ENCODE results near the gene TMEM132C. TPM values are rescaled to one million over a fixed set of nuclear protein-coding genes. Genes with fewer than 3 reads are reported as not detected.

Gene TMEM132C
- total RNA-seq, 1 donor: not detected

GRCh38 chr12:128567730-128568129 lies 300.8 kb downstream of the TMEM132C start:
- DNase-seq (ENCODE audit: low read depth): no peak
- no peak for TF ChIP-seq CTCF (IDR thresholded peaks at IDR 0.05; ENCODE audit: insufficient read depth, low read depth, low read length)
- no peak overlapping the region for H3K4me3 ChIP-seq (ENCODE audit: low read depth, low read length)

GRCh38 chr12:128570191-128571065 lies 303.5 kb downstream of the TMEM132C start:
- no peak for TF ChIP-seq CTCF (IDR thresholded peaks at IDR 0.05; ENCODE audit: insufficient read depth, low read depth, low read length)
- DNase-seq (ENCODE audit: low read depth): no peak
- no peak overlapping the region for H3K4me3 ChIP-seq (ENCODE audit: low read depth, low read length)

DNA sequence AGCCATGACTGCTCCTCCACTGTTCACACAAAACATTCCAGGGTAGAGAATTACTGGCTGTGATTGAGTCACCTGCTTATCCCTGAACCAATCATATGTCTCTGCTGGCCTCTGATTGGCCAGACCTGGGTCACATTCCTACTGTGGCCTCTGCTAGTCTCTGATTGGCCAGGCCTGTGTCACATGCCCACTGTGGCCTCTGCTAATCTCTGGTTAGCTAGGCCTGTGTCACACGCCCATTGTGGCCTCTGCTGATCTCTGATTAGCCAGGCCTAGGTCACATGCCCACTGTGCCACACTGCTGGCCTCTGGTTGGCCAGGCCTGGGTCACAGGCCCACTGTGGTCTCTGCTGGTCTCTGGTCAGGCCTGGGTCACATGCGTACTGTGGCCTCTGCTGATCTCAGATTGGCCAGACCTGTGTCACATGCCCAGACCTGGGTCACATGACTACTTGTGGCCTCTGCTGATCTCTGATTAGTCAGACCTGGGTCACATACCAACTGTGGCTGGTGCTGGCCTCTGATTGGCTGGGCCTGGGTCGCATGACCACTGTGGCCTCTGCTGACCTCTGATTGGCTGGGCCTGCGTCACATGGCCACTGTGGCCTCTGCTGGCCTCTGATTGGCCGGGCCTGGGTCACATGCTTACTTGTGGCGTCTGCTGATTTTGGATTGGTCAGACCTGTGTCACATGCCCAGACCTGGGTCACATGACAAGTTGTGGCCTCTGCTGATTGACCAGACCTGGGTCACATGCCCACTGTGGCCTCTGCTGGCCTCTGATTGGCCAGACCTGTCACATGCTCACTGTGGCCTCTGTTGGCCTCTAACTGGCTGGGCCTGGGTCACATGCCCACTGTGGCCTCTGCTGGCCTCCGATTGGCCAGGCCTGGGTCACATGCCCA lies 305.2 kb downstream of the TMEM132C start:
- TF ChIP-seq CTCF (IDR thresholded peaks at IDR 0.05; ENCODE audit: insufficient read depth, low read depth, low read length): no peak
- no peak overlapping the region for H3K4me3 ChIP-seq (ENCODE audit: low read depth, low read length)
- no peak for DNase-seq (ENCODE audit: low read depth)

DNA sequence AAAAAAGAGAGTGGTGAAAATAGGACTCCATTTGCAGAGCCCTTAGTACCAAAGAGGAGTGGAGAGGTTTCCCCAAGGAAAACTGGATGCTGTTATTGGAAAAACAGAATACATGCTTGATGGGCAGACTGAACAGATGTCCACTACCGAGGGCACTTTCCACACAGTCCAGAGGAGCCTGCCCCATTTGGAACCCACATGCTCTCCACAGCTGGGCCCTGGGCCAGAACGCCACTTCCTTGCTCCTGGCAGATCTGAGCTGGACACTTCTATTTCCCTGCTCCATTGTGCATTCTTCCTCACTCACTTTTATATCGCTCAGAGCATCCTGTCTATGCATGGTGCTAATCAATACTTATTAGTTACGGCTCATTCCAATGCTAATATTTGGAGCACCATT lies 306.9 kb downstream of the TMEM132C start:
- DNase-seq (ENCODE audit: low read depth): no peak
- no peak overlapping the region for H3K4me3 ChIP-seq (ENCODE audit: low read depth, low read length)
- TF ChIP-seq CTCF (IDR thresholded peaks at IDR 0.05; ENCODE audit: insufficient read depth, low read depth, low read length): no peak

- no peak for DNase-seq (ENCODE audit: low read depth)
- H3K4me3 ChIP-seq (ENCODE audit: low read depth, low read length): no peak overlapping the region
- TF ChIP-seq CTCF (IDR thresholded peaks at IDR 0.05; ENCODE audit: insufficient read depth, low read depth, low read length): no peak
Measured at GRCh38 chr12:128578045-128578444, 311.1 kb downstream of the TMEM132C start.

DNA sequence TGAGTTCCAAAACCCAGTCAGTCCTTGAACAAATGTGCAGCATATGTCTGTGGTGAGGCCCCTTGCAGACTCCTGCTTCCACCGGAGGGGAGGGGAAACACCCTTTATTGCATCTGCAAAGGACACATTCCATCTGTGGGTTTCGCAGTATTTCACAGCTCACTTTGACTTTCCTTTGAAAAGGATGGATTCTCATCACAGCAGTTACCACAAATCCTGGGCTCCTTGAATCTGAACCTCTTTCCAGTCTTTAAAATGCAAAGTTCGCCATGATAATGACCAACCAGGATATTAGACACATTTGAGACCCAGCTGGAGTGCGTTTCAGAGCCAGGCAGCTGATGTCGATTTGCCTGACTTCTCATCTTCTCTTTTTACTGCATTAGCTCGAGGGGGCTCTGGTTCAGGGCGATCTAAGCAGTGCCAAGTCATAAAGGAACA lies 314.4 kb downstream of the TMEM132C start:
- no peak overlapping the region for H3K4me3 ChIP-seq (ENCODE audit: low read depth, low read length)
- DNase-seq (ENCODE audit: low read depth): no peak
- TF ChIP-seq CTCF (IDR thresholded peaks at IDR 0.05; ENCODE audit: insufficient read depth, low read depth, low read length): no peak
